ENCODE results near the gene INCENP.
"Not testable (repeated sequence)": the region's sequence is repeated elsewhere in the genome, so short reads cannot be mapped to it uniquely, and the experiment has no call there.

The INCENP gene

DNA sequence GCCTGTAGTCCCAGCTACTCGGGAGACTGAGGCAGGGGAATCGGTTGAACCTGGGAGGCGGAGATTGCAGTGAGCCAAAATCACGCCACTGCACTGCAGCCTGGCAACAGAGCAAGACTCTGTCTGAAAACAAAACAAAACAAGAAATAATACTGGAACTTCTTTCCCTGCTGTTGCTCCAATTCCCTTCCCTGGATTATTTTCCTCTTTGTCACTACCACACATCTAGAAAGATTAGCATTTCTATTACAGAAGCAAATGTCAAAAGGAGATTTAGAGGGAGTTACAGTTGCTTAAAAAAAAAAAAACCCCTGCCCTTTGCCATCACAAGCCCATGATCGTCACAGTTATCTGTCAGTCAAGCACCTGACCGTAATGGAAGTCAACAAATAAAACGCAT lies 48.5 kb downstream of the INCENP start:
- no peak for DNase-seq

DNA sequence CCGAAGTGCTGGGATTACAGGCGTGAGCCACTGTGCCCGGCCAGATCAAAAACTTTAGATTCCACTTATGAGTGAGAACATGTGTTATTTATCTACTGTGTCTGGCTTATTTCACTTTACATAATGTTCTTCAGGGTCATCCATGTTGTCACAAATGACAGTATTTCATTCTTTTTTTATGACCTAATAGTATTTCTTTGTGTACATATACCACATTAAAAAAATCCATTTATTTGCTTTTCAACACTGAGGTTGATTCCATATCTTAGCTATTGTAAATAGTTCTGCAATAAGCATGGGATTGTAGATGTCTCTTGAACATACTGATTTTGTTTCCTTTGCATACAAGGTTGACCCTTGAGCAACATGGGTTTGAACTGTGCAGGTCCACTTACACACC lies 53.0 kb downstream of the INCENP start:
- DNase-seq, result no peak

DNA sequence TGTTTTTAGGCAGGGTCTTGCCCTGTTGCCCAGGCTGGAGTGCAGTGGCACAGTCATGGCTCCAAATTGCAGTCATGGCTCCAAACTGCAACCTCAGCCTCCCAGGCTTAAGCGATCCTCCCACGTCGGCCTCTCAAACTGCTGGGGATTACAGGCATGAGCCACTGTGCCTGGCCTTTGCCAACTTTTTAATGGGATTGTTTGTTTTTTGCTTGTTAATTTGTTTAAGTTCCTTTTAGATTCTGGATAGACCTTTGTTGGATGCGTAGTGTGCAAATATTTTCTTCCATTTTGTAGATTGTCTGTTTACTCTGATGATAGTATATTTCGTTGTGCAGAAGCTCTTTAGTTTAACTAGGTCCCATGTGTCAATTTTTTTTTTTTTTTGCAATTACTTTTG lies 56.2 kb downstream of the INCENP start:
- DNase-seq, result no peak

DNA sequence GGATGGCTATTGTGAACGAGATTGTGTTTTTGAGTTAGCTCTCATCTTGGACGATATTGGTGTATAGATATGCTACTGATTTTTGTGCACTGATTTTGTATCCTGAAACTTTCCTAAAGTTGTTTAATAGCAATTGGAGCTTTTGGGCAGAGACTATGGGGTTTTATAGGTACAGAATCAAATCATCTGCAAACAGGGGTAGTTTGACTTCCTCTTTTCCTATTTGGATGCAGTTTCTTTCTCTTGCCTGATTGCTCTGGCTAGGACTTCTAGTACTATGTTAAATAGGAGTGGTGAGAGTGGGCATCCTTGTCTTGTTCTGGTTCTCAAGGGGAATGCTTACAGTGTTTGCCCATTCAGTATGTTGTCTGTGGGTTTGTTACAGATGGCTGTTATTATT lies 57.3 kb downstream of the INCENP start:
- no peak for DNase-seq

DNA sequence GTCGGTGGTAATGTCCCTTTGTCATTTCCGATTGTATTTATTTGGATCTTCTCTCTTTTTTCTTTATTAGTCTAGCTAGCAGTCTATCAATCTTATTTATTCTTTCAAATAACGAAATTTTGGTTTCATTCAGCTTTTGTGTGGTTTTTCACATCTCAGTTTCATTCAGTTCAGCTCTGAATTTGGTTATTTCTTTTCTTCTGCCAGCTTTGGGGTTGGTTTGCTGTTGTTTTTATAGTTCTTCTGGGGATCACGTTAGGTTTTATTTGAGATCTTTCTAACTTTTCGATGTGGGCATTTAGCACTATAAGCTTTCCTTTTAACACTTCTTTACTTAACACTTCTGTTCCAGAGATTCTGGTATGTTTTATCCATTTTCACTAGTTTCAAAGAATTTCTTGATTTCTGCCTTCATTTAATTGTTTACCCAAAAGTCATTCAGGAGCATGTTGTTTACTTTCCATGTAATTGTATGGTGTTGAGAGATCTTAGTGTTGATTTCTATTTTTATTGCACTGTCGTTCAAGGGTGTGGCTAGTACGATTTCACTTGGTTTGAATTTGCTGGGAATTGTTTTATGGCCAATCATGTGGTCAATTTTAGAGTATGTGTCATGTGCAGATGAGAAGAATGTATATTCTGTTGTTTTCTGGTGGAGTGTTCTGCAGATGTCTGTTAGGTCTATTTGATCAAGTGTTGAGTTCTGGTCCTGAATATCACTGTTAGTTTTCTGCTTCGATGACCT lies 58.5 kb downstream of the INCENP start:
- no peak for DNase-seq

DNA sequence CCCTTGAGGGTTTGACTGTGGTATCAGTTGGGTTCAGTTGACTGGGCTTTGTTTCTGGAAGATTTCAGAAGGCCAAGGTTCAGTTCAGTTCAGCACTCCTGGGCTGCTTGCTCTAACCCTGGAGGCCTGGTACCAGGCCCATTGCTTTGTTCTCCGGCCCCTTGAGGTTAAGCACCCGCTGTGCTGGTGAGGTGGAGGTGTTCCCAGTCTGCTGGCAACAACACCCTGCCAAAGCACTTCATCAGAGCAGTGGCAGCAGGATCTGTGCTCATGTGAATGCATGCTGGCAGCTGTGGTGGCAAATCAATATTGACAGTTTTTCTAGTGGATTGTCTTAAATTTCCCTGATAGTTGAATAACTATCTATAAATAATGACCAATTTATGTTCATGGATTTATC lies 62.4 kb downstream of the INCENP start:
- DNase-seq, result no peak

DNA sequence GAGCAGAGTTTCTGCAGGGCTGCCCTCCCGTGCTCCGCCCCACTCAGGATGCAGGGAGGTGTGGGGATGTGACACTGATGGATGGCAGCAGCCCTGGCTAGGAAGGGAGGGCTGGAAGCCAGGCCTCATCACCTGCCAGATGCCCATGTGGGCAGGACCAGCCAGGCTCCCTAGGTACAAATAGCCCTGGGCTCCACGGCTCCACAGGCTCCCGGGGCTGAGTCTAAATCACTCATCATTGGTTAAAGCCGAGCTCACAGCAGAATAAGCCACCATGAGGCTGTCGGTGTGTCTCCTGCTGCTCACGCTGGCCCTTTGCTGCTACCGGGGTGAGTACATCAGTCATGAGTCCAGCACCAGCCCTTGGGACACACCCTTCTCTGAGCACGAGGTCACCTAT lies 66.2 kb downstream of the INCENP start, which contains the start of gene SCGB1D1:
SCGB1D1 (plus strand) TSS at position 206 of the 400 bp plus-strand sequence; CDS start at position 275, 69 bp downstream.
- no peak for DNase-seq

DNA sequence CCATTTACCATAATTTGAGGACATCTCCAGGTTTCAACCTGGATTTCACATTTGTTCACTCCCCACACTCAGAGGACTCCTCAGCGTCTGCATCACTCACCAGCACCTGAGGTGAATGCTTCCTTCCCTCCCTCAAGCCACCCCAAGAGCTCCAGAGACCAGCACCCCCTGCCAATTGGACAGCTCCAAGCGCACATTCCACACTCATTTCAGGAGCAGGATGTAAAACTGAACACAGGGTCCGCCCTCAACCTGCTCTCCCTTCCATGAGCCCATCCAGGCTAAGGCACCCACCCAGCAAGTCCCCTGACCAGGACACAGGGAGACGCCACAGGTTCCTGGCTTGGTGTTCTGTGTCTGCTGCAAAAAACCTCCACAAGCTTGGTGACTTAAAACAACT lies 70.1 kb downstream of the INCENP start:
- no peak for DNase-seq

DNA sequence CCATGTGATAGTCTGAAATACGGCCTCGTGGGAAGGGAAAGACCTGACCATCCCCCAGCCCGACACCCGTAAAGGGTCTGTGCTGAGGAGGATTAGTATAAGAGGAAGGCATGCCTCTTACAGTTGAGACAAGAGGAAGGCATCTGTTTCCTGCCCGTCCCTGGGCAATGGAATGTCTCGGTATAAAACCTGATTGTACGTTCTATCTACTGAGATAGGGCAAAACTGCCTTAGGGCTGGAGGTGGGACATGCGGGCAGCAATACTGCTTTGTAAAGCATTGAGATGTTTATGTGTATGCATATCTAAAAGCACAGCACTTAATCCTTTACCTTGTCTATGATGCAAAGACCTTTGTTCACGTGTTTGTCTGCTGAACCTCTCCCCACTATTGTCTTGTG lies 71.2 kb downstream of the INCENP start:
- DNase-seq, result not testable (repeated sequence)

DNA sequence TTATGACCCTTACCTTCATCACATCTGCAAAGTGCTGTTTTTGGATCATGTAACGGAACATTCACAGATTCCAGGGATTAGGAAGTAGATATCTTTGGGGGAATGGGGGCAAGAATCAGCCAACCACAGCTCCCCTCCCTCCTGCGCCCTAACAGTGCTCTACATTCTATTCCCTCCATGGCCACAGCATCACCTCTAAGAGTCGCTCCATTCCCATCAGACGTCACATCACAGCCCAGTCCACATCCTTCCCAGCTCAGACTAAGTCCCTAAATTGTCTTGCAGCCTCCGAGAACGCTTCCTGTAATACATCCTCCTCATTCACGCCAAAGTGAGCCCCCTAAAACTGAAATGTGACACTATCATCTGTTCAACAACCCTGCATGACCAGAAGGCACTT lies 72.1 kb downstream of the INCENP start:
- DNase-seq, result no peak

DNA sequence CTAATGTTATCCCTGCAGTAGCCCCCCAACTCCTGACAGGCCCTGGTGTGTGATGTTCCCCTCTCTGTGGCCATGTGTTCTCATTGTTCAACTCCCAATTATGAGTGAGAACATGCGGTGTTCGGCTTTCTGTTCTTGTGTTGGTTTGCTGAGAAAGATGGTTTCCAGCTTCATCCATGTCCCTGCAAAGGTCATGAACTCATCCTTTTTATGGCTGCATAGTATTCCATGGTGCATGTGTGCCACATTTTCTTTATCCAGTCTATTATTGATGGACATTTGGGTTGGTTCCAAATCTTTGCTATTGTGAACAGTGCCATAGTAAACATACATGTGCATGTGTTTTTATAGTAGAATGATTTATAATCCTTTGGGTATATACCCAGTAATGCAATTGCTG lies 73.6 kb downstream of the INCENP start:
- DNase-seq, result not testable (repeated sequence)

DNA sequence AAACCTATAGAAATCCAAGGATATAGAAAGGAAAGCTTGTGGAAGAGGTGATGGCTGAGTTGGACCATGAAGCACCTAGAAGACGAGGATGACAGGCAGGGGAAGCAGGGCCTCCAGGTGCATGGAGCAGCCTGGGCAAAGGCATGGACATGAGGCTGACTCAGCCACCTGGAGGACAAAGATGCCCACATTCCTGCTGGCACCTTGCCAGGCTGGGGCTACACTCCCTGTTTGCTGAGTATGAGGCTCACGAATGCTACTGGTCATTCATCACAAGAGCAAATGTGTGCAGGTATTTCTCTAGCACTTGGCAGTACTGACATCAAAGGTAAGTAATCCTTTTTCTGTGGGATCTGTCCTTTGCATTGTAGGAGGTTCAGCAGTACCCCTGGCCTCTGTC lies 77.6 kb downstream of the INCENP start:
- no peak for DNase-seq

Measured in right forelimb (tissue), 1 donor.